ENCODE results near the gene TEX29. TPM values are rescaled to one million over a fixed set of nuclear protein-coding genes. Genes with fewer than 3 reads are reported as not detected.

TEX29 gene
- total and polyA plus RNA-seq, 9 of the 15 experiments (the other 6 are each of a cell fraction or from before 2014, with no cell fraction given): 0.11 TPM; not detected in 7

DNA sequence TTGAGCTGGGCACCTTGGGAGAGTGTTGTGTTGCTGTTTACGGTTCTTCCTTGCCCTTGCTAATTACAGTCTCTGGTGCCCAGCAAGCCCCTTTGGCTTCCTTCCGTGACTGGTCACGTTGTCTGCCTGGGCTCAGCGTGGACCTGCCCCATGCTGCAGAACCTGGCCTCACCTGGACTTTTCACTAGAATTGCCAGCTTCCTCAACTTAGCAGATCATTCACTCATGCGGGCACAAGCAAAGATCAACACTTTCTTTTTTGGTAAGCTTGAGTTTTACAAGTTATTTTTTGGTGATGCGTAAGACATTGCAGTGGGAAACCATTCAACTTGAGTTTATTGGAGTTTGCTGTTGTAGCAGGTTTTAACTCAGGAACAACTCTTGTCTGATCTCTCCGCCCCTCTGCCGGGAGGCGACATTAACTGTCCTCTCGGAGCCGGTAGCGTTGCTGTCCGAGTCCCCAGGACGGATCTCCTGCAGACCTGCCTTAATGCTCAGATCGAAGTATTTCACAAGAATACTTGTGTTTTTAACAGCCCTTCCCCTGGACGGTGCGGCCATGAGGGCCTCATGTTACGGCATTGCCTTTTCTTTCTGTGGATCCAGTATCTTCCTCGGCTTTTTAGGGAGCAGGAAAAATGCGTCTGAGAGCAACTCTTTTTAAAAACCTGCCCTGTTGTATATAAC, 15.7 kb upstream of the TEX29 start (continued):
- TF ChIP-seq, protein P1, sequence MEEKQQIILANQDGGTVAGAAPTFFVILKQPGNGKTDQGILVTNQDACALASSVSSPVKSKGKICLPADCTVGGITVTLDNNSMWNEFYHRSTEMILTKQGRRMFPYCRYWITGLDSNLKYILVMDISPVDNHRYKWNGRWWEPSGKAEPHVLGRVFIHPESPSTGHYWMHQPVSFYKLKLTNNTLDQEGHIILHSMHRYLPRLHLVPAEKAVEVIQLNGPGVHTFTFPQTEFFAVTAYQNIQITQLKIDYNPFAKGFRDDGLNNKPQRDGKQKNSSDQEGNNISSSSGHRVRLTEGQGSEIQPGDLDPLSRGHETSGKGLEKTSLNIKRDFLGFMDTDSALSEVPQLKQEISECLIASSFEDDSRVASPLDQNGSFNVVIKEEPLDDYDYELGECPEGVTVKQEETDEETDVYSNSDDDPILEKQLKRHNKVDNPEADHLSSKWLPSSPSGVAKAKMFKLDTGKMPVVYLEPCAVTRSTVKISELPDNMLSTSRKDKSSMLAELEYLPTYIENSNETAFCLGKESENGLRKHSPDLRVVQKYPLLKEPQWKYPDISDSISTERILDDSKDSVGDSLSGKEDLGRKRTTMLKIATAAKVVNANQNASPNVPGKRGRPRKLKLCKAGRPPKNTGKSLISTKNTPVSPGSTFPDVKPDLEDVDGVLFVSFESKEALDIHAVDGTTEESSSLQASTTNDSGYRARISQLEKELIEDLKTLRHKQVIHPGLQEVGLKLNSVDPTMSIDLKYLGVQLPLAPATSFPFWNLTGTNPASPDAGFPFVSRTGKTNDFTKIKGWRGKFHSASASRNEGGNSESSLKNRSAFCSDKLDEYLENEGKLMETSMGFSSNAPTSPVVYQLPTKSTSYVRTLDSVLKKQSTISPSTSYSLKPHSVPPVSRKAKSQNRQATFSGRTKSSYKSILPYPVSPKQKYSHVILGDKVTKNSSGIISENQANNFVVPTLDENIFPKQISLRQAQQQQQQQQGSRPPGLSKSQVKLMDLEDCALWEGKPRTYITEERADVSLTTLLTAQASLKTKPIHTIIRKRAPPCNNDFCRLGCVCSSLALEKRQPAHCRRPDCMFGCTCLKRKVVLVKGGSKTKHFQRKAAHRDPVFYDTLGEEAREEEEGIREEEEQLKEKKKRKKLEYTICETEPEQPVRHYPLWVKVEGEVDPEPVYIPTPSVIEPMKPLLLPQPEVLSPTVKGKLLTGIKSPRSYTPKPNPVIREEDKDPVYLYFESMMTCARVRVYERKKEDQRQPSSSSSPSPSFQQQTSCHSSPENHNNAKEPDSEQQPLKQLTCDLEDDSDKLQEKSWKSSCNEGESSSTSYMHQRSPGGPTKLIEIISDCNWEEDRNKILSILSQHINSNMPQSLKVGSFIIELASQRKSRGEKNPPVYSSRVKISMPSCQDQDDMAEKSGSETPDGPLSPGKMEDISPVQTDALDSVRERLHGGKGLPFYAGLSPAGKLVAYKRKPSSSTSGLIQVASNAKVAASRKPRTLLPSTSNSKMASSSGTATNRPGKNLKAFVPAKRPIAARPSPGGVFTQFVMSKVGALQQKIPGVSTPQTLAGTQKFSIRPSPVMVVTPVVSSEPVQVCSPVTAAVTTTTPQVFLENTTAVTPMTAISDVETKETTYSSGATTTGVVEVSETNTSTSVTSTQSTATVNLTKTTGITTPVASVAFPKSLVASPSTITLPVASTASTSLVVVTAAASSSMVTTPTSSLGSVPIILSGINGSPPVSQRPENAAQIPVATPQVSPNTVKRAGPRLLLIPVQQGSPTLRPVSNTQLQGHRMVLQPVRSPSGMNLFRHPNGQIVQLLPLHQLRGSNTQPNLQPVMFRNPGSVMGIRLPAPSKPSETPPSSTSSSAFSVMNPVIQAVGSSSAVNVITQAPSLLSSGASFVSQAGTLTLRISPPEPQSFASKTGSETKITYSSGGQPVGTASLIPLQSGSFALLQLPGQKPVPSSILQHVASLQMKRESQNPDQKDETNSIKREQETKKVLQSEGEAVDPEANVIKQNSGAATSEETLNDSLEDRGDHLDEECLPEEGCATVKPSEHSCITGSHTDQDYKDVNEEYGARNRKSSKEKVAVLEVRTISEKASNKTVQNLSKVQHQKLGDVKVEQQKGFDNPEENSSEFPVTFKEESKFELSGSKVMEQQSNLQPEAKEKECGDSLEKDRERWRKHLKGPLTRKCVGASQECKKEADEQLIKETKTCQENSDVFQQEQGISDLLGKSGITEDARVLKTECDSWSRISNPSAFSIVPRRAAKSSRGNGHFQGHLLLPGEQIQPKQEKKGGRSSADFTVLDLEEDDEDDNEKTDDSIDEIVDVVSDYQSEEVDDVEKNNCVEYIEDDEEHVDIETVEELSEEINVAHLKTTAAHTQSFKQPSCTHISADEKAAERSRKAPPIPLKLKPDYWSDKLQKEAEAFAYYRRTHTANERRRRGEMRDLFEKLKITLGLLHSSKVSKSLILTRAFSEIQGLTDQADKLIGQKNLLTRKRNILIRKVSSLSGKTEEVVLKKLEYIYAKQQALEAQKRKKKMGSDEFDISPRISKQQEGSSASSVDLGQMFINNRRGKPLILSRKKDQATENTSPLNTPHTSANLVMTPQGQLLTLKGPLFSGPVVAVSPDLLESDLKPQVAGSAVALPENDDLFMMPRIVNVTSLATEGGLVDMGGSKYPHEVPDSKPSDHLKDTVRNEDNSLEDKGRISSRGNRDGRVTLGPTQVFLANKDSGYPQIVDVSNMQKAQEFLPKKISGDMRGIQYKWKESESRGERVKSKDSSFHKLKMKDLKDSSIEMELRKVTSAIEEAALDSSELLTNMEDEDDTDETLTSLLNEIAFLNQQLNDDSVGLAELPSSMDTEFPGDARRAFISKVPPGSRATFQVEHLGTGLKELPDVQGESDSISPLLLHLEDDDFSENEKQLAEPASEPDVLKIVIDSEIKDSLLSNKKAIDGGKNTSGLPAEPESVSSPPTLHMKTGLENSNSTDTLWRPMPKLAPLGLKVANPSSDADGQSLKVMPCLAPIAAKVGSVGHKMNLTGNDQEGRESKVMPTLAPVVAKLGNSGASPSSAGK (IDR thresholded peaks at IDR 0.05): no peak
- no peak for TF ChIP-seq KDM1A (IDR thresholded peaks at IDR 0.05)
- TF ChIP-seq C11orf30 (IDR thresholded peaks at IDR 0.05; ENCODE audit: low read depth): no peak
- no peak for TF ChIP-seq EP300 (IDR thresholded peaks at IDR 0.05; ENCODE audit: low read length)
- no peak for TF ChIP-seq NKRF (IDR thresholded peaks at IDR 0.05; ENCODE audit: borderline replicate concordance)
- TF ChIP-seq HLTF (IDR thresholded peaks at IDR 0.05): no peak
- TF ChIP-seq ZNF699 (CRISPR knock-in tag; IDR thresholded peaks at IDR 0.05; ENCODE audit: insufficient replicate concordance): no peak
- no peak for TF ChIP-seq RBM14 (IDR thresholded peaks at IDR 0.05; ENCODE audit: borderline replicate concordance, insufficient read depth, low read depth, low read length)

Data from K562 (cell line).